GM23338 (cell line): ENCODE data around the gene PSMD11.

ENCODE experiments used
- CREB1 ChIP-seq: fragments of 250-450 bp; sonication (Bioruptor Pico); IDR thresholded peaks from 2 replicates; pipeline ENCODE4 v1.5.0; 2020; ENCODE audit warnings: low read depth, mild to moderate bottlenecking, moderate library complexity
- CTCF ChIP-seq, 2 experiments: fragments of 200-600 bp in 1 of 2; sonication (generic) in 1 of 2; conservative IDR thresholded peaks; 2 replicates each; pipeline versions ENCODE4 v1.5.1 to v1.6.1; 2016 to 2017; ENCODE audit warnings: antibody characterized with exemption in 2 of 2, low read depth in 2 of 2, mild to moderate bottlenecking in 2 of 2, moderate library complexity in 1 of 2
- ETS1 ChIP-seq: IDR thresholded peaks from 2 replicates; pipeline ENCODE4 v1.6.1; 2016; ENCODE audit warnings: antibody characterized with exemption
- EZH2 ChIP-seq: fragments of 200-600 bp; sonication (generic); IDR thresholded peaks from one replicate; pipeline ENCODE4 v1.8.0; 2017; ENCODE audit warnings: antibody characterized with exemption, mild to moderate bottlenecking, low read depth; ENCODE audit not compliant: unreplicated experiment
- EZH2phosphoT487 ChIP-seq: fragments of 200-600 bp; sonication (generic); IDR thresholded peaks from one replicate; pipeline ENCODE4 v1.8.1; 2018; ENCODE audit warnings: antibody characterized with exemption; ENCODE audit not compliant: unreplicated experiment
- JUNB ChIP-seq: IDR thresholded peaks from one replicate; pipeline ENCODE4 v1.6.1; 2016; ENCODE audit warnings: antibody characterized with exemption; ENCODE audit not compliant: unreplicated experiment
- NANOG ChIP-seq: IDR thresholded peaks from 2 replicates; pipeline ENCODE4 v1.6.1; 2016; ENCODE audit warnings: antibody characterized with exemption, borderline replicate concordance
- POLR2AphosphoS5 ChIP-seq: IDR thresholded peaks from 2 replicates; pipeline ENCODE4 v1.6.1; 2016; ENCODE audit warnings: antibody characterized with exemption, low read depth
- REST ChIP-seq: IDR thresholded peaks from one replicate; pipeline ENCODE4 v1.6.1; 2018; ENCODE audit warnings: antibody characterized with exemption; ENCODE audit not compliant: unreplicated experiment
- STAT1 ChIP-seq: IDR thresholded peaks from one replicate; pipeline ENCODE4 v1.6.1; 2016; ENCODE audit warnings: antibody characterized with exemption; ENCODE audit not compliant: unreplicated experiment
- ZNF114 ChIP-seq: fragments of 250-450 bp; sonication (Bioruptor Pico); IDR thresholded peaks from 2 replicates; pipeline ENCODE4 v1.5.0; 2020; ENCODE audit warnings: mild to moderate bottlenecking, moderate library complexity
- ZNF331 ChIP-seq: fragments of 250-450 bp; sonication (Bioruptor Pico); IDR thresholded peaks from 2 replicates; pipeline ENCODE4 v1.5.0; 2020; ENCODE audit warnings: low read depth, mild to moderate bottlenecking, moderate library complexity
- ZNF462 ChIP-seq: fragments of 250-450 bp; sonication (Bioruptor Pico); IDR thresholded peaks from 2 replicates; pipeline ENCODE4 v1.5.0; 2020; ENCODE audit warnings: mild to moderate bottlenecking, moderate library complexity

GRCh38 chr17:32486701-32487472, 42.6 kb downstream of the PSMD11 start, which contains the start of gene CDK5R1:
- no peak for TF ChIP-seq CTCF (conservative IDR thresholded peaks at IDR 0.05; ENCODE audit: low read depth in 2 of 2)
- TF ChIP-seq CREB1 (CRISPR knock-in tag): no peak
- no peak for TF ChIP-seq ETS1
- TF ChIP-seq EZH2phosphoT487: no peak
- TF ChIP-seq JUNB: no peak
- TF ChIP-seq REST: peak; percentile 62
- 0 out of 2 replicates have a peak, but pooled peaks have one; percentile 21 for TF ChIP-seq POLR2AphosphoS5
- no peak for TF ChIP-seq EZH2
- TF ChIP-seq ZNF114 (CRISPR knock-in tag): no peak
- no peak for TF ChIP-seq NANOG
- TF ChIP-seq STAT1: no peak
- TF ChIP-seq ZNF331 (CRISPR knock-in tag): no peak
- no peak for TF ChIP-seq ZNF462 (CRISPR knock-in tag)
